T follicular helper cell (primary cell): ENCODE results near the gene STRA6.
"Not testable (repeated sequence)": the region's sequence is repeated elsewhere in the genome, so short reads cannot be mapped to it uniquely, and the experiment has no call there.

Source experiments
- DNase-seq: peaks from one replicate; pipeline ENCODE4 v3.0.0-alpha.2; 2020; ENCODE audit warnings: low read depth

Gene STRA6

GRCh38 chr15:74160390-74160789 lies 42.2 kb downstream of the STRA6 start:
- not testable (repeated sequence) for DNase-seq

GRCh38 chr15:74159773-74160172 lies 42.8 kb downstream of the STRA6 start:
- DNase-seq, result no peak

GRCh38 chr15:74158855-74159650 lies 43.5 kb downstream of the STRA6 start:
- DNase-seq, result no peak

- DNase-seq, result no peak
Measured at GRCh38 chr15:74157868-74158827, 44.4 kb downstream of the STRA6 start.

GRCh38 chr15:74156678-74157411 lies 45.7 kb downstream of the STRA6 start:
- no peak for DNase-seq

DNA sequence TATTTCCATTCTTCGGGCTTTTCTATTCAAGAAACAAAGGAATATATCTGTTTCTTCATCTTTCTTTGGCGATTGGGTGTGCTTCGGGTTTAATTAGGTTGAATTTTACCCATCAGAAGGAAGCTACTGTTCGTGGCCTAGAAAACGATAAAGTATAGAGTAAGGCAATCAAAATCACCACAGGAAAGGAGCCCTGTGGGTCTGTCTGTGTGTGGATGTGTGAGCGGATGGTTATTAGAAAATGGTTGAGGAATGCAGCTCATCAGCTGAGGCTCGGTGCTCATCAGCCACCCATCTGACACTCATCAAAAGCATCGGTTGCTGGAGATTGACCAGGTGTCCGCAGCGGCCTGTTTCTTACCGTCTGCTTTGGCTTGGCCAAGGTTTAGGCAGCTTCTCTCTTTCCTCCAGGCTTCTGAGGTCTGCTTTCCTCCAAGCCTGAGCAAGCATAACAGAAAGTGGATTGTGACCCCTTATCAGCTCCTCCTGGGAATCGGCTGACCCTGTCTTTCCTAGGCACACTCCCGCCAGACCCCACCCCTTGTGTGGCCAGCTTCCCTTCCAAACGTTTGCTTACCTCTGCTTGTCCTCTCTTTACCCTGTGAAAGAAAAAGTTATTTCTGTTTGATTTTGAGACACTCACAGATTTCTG lies 46.7 kb downstream of the STRA6 start:
- DNase-seq, result no peak

- DNase-seq, result no peak
Measured at GRCh38 chr15:74147051-74147450, 55.5 kb downstream of the STRA6 start.

GRCh38 chr15:74146277-74146800 lies 56.2 kb downstream of the STRA6 start:
- DNase-seq, result no peak

DNA sequence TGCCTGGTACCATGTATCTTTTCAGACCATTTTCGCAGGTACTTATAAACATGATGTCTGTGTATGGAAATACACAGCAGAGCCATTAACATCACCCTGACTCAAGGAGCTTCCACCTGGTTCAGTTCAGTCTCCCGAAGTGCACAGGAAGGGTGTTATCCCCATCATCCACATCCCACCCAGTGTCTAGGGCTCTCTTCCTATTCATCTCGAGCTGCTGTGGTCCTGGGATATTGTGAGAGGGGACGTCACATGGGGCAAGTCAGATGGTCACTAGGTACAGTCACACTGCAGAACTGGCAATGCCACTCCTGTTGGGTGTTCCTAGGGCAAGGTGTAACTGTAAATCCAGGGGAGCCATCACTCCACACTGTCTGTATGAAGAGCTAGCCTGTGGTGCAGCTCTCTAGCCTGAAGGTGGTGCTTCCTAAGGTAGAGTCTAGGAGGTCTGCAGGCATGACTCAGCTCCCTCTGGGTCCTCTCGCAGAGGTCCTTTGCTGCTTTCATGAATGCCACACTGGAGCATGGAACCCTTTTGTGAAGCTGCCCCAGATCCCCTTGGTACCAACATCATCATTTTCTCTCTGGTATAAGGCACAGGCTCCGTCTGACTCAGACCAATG lies 58.3 kb downstream of the STRA6 start:
- DNase-seq, result no peak

- DNase-seq, result no peak
Measured at GRCh38 chr15:74141591-74141990, 61.0 kb downstream of the STRA6 start.

DNA sequence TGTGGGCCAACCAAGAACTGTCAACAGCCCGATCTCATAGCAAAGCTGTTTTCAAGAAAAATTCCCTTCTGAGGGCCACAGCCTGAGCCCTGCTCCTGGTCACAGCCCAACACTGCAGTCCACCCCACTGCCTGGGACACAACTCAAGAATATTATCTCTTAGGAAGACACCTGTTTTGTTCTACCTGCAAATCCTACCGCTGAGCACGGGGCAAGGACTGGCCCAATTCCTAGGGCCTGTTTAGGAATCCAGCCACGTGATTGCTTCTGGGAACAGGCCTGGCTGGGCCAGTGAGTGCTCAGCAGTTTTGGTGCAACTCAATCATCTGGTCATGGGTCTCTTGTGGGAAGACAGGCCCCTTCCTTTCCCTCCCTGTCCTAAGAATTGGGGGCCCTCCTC lies 63.9 kb downstream of the STRA6 start:
- DNase-seq, result no peak

GRCh38 chr15:74137537-74137894 lies 65.1 kb downstream of the STRA6 start:
- no peak for DNase-seq

DNA sequence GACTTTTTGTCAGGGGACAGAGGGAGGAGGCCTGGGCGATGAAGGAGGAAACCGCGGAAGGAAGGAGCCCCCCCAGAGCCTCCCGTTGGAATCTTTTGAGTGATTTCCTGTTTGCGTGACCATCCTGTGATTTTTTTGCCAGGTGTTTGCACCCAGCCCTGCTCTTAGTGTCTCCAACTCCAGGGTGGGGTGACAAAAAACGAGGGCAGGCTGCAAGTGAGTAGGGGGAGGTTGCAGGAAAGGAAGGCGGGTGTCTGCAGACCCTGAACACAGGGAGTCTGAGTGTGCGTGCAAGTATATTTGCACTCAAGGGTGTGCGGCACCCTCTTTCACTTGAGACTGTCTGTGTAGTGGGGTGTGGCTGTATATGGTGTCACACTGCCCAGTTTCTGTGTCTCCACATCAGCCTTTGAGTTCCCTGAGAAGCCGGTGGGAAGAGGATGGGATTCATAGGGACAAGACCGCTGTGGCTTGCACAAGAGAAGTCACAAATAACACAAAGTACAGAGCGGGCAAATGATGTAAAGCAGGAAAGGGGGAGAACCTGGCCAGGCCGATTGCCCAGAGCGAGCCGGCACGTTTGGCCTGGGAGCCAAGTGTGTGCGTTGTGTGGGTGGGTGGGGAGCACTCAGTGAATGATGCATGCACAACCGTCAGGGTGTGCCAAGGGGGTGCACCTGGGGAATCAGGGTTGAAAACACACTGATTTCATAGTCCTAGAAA lies 65.6 kb downstream of the STRA6 start:
- no peak for DNase-seq

DNA sequence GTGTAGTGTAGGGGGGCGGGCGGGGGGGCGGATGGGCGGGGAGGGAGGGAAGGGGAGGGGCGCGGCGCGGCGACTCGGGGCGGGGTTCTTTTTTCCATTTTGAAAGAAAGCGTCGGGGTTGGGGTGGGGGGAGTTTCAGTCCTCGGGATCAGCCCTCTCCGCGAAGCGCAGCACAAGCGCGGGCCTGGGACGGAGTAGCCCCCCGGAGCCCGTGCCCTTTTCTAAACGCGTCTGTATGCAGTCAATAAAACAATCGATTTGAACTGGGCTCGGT lies 66.1 kb downstream of the STRA6 start:
- no peak for DNase-seq

- DNase-seq, result no peak
Measured at GRCh38 chr15:74135041-74135565, 67.5 kb downstream of the STRA6 start.

GRCh38 chr15:74134387-74135027 lies 68.1 kb downstream of the STRA6 start:
- DNase-seq, result no peak

- no peak for DNase-seq
Measured at GRCh38 chr15:74133694-74134386, 68.7 kb downstream of the STRA6 start.

- DNase-seq, result no peak
Measured at GRCh38 chr15:74132681-74133651, 69.6 kb downstream of the STRA6 start.
